GM12865 (cell line): ENCODE measurements around the gene TRMT1.

Experiments
- DNase-seq: peaks from one replicate; pipeline ENCODE4 v3.0.0; 2010; ENCODE audit warnings: low read depth
- H3K4me3 ChIP-seq: 2 replicates; pipeline ENCODE4 v1.5.1; 2011; ENCODE audit warnings: mild to moderate bottlenecking, low read depth, low read length, control low read depth
- TF ChIP-seq, protein P1 (sequence below): IDR thresholded peaks from 2 replicates; pipeline ENCODE4 v1.5.1; 2011; ENCODE audit warnings: low read length, control low read depth, low read depth, inconsistent platforms; ENCODE audit not compliant: insufficient read depth; ENCODE audit errors: missing control alignments

The TRMT1 gene

DNA sequence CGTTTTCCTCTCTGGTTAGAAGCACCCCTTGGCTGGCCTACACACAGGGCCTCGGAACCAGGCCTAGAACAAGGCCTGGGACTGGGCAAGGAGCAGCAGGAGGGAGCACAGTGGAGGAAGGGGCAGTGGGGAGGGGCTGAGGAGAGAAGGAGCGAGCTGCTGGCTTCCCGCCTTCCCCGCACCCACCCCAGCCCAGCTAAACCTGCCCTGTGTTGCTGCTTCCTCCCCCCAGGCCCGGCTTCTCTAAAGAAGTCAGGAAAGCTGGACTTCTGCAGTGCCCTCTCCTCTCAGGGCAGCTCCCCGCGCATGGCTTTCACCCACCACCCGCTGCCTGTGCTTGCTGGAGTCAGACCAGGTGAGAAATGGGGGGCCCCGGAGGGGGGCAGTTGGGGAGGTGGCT, 38.2 kb downstream of the TRMT1 start:
- no peak for DNase-seq

DNA sequence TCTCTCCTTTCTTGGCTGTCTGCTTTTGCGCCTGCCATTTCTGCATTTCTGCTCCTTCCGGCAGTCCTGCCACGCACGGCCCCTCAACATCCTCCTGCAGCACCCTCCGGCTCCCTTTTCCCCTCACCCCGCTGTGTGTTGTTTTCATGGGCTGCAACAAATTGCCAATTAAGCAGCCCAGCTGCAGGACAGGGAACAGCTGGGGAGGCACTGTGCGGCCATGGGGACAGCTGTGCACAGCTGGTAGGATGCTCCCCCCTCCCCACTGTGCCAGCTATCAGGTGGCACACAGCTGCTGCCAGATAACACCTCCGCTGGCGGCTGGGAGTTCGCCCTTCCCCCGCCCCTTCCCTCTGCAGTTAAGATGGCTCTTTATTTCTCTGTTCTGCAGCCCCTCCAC, 39.3 kb downstream of the TRMT1 start:
- H3K4me3 ChIP-seq: no peak overlapping the region
- TF ChIP-seq, protein P1, sequence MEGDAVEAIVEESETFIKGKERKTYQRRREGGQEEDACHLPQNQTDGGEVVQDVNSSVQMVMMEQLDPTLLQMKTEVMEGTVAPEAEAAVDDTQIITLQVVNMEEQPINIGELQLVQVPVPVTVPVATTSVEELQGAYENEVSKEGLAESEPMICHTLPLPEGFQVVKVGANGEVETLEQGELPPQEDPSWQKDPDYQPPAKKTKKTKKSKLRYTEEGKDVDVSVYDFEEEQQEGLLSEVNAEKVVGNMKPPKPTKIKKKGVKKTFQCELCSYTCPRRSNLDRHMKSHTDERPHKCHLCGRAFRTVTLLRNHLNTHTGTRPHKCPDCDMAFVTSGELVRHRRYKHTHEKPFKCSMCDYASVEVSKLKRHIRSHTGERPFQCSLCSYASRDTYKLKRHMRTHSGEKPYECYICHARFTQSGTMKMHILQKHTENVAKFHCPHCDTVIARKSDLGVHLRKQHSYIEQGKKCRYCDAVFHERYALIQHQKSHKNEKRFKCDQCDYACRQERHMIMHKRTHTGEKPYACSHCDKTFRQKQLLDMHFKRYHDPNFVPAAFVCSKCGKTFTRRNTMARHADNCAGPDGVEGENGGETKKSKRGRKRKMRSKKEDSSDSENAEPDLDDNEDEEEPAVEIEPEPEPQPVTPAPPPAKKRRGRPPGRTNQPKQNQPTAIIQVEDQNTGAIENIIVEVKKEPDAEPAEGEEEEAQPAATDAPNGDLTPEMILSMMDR: no peak
- no peak for DNase-seq

More for the DNA sequence above, 38.2 kb downstream of the TRMT1 start:
- TF ChIP-seq, protein P1: no peak
- H3K4me3 ChIP-seq: no peak overlapping the region

DNA sequence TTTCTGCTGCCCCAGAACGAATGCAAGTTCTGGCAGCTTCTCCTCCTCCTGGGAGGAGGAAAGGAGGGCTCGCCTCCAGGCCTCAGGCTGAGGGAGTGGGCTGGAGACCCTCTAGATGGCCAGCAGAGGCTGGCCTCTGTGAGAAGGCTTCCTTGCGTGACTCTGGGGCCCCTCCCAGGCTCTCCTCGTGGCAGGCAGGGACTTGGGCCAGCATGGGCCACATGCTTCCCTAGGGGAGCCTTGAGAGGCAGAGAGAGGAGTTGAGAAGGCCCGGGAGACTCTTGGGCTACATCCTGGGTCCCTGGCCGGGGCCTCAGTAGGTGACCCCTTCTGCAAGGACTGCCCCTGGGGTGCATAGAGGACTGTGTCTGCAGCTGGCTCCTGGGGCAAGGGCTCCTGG, 39.8 kb downstream of the TRMT1 start:
- H3K4me3 ChIP-seq: no peak overlapping the region
- TF ChIP-seq, protein P1: no peak
- no peak for DNase-seq

DNA sequence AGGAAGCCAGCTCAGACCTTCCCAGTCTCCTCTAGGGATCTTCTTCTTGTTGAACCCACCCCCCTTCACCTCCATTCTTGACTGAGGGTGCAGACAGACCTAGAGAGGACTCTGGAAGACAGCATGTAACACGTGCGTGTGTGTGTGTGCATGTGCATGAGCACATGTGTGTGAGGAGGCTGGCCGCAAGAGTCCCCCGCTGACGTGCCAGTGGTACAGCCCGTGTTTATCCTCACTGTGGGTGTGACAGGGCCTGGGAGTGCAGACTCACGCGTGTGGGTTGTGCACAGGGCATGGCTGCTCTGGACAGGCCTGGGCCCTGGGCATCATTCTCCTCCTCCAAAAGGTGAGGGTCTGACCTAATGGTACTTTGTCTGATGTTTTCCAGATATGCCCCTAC, 40.2 kb downstream of the TRMT1 start:
- no peak for DNase-seq
- TF ChIP-seq, protein P1: no peak
- H3K4me3 ChIP-seq: no peak overlapping the region

DNA sequence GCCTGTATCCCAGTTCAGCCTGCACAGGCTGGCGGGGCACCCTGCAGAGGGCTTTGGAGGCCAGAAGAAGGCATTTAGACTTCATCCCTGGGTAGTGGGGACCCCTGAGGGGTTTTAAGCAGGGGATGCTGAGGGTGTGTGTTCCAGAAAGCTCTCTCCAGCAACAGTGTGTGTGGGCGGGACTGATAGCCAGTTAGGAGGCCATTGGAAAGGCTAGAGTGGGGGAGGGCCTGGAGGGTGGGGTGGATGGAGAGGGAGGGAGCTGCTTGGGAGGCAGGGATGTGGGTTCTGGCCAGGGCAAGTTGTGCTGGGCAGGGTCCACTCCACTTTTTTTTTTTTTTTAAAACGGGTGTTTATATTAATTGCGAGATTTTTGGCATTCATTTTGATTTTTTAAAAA, 42.2 kb downstream of the TRMT1 start:
- DNase-seq: no peak
- TF ChIP-seq, protein P1: no peak
- H3K4me3 ChIP-seq: no peak overlapping the region

DNA sequence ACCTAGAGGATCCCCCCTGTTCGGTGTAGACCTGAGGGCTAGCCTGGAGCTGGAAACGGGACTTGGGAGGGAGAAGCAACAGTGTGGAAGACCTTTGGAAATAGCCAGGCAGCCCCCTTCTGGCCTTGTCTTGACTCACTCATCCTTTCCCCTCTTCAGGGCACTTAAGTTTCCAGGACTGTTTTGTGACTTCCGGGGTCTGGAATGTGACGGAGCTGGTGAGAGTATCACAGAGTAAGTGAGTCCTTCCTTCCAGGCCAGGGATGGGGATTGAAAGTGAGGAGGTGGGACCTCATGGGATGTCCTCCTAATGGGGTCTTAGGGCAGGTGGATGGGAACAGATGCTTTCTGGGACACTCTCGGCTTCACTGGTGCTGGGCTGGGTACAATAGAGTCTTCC, 43.3 kb downstream of the TRMT1 start:
- no peak overlapping the region for H3K4me3 ChIP-seq
- DNase-seq: no peak
- TF ChIP-seq, protein P1: no peak

DNA sequence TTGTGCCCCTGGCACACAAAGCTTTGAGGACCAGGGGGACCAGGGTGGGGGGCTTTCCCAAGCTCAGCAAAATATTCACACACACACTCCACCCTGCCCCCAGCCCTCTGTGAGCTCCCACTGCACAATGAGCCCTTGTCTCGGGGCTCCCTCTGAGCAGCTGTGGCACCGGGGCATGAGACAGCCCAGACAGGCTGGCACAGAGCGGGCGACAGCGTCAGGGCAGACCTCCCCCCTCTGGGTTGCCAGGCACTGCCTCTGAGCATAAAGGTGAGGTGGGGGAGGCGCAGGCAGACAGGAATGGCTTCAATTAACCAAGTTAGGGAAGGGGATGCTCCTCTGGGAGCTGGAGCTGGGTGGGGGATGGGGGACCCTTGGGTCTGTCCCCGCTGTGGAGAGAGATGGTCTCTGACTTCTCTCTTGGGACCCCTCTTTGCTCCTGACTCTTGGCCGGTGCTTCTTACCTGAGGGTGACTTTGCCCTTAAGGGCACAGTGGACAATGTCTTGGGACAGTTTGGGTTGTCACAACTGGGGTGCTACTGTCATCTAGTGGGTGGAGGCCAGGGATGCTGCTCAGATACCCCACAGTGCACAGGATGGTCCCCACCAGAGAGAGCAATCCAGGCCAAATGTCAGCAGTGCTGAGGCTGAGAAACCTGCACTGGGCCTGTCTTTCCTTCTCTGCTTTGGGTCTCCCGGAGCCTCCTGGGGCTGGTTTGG, 44.2 kb downstream of the TRMT1 start:
- no peak overlapping the region for H3K4me3 ChIP-seq
- DNase-seq: no peak
- TF ChIP-seq, protein P1: no peak
